ENCODE measurements around the gene MALSU1. TPM values are rescaled to one million over a fixed set of nuclear protein-coding genes. Genes with fewer than 3 reads are reported as not detected.
"Not testable (repeated sequence)": the region's sequence is repeated elsewhere in the genome, so short reads cannot be mapped to it uniquely, and the experiment has no call there.

The MALSU1 gene
- total RNA-seq, 1 donor from 2014 or later, result 27.5 TPM

DNA sequence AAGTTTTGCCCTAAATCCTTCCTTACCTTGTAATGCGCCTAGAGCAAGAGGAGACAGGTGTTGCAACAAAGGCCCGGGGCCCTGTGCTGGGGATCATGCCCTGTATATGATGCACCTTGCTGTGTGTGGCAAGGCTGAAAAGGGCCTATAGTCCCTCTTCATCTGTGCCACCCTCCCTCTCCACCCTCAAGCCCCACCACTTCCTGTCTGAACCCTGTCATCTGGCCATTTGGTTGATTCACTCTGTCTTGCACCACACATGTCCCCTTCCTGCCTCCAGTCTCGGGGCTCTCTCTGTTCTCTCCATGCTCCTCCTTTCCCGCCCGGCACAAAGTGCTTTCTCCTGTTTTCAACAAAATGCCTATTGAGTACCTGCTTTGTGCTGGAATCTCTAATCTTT, 11.5 kb upstream of the MALSU1 start:
- no peak for DNase-seq

DNA sequence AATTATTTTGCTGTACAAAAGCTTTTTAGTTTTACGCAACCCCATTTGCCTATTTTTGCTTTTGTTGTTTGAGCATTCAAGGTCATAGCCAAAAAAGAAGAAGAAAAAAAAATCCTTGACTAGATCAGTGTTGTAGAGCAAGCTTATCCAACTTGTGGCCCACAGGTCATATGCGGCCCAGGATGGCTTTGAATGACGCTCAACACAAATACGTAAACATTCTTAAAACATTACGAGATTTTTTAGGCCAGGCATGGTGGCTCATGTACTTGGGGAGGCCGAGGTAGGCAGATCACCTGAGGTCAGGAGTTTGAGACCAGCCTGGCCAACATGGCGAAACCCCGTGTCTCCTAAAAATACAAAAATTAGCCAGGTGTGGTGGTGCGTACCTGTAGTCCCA, 8.1 kb upstream of the MALSU1 start:
- no peak for DNase-seq

DNA sequence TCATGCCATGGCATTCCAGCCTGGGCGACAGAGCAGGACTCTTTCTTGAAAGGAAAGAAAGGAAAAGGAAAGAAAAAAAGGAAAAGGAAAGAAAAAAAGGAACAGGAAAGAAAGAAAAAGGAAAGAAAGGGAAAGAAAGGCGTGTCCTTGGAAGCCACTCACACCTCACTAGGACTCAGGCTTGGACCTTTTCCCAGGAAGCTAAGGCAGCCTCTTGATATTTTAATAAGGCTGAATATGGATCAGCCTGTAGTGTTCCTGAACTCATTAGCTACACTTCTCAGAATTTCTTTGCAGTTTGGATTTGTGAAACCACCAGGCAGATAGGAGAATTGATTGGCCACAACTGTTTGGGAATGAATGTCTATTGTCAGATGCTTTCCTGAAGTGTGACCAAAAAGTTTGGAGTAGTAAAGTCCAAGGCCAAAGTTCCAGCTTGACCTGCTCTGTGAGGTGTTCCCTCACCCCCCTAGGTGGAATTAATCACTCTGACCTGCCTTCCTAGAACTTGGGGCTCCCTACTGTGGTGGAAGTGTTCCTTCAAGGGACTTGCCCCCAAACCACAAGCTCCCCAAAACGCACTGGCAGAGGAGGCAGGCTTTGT, 7.1 kb upstream of the MALSU1 start:
- DNase-seq, result no peak

DNA sequence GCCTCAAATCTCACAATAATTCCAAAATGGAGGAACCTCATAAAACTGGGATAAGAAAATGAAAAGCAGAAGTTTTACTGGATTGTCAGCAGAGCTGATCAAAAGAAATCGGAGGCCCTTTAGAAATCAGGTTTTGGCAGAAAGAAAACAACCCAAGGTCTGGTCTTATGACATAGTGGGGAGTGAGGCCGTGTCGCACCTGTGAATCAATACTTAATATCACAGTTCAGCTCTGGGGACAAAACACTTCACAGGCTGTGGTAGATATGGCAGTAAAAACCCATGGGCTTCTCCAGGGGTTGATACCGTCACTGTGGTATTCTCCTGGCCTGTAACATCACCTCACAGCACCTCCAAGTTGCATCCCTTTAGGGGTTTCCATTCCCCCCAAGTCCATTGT, 6.5 kb upstream of the MALSU1 start:
- no peak for DNase-seq

DNA sequence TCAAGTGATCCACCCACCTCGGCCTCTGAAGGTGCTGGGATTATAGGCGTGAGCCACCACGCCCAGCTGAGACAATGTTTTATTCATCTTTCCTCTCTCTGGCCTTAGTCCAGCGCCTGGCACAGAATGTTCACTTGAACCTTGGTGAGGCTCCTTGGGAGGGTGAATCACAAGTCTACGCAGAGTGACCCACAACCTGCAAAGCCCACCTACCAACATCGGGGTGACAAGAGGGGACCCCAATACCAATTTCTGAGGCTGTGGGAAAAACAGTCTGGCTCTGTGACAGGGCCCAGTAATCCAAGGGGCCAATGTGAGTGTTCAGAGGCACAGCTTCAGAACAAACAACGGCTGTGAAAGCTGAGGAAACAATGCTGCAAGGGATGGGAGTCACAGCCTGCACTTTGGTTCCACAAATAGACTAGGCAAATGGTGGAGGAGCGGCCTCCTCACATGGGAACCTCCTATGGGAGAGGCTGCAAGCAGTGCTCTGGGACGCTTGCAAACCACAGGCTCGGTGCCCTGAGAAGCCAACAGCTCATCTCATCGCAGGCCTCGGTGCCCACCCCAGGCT, 5.6 kb upstream of the MALSU1 start:
- DNase-seq, result no peak

DNA sequence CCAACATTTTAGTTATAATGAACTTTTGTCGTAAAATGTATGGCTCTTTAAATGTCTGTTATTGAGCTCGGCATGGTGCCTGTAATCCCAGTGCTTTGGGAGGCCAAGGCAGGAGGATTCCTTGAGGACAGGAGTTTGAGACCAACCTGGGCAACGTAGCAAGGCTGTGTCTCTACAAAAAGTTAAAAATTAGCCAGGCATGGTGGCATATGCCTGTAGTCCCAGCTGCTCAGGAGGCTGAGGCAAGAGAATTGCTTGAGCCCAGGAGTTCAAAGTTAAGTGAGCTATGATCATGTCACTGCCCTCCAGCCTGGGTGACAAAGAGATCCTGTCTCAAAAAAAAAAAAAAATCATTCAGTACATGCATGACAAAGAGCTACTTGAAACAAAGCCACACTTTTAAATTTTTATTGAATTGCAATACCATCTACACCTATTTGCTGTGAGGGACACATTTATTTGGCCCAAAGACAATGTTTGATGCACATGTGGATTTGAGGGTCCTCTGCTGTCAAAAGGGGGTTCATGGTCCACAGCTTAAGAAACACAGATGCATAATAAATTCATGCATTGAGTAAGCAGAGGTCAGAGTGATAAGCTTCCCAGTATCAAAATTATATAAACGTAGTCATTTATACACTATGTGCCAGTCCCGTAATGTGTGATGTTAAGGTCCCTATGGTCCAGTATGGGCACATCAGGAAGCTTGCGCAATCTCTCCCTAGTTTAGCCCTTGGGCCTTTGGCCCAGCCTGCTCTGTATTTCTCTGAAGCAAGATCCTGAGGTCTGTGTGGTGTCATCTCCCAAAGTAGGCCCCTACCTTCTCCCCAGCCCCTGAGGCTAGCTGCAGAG, 4.4 kb upstream of the MALSU1 start:
- no peak for DNase-seq

DNA sequence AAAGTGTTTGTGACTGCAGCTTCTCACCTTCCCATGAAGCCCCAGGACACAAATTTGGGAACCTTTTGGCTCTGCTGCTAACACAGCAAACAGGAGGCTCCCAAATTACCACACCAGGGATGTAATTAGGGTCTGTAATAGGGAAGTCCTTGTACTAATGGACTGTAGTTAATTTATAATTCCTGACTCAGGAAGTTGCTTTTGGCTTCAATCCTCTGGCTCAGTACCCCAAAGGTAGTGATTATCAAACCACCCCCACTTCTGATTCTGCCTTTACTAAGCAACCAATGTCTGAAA, 3.8 kb upstream of the MALSU1 start:
- DNase-seq, result no peak

DNA sequence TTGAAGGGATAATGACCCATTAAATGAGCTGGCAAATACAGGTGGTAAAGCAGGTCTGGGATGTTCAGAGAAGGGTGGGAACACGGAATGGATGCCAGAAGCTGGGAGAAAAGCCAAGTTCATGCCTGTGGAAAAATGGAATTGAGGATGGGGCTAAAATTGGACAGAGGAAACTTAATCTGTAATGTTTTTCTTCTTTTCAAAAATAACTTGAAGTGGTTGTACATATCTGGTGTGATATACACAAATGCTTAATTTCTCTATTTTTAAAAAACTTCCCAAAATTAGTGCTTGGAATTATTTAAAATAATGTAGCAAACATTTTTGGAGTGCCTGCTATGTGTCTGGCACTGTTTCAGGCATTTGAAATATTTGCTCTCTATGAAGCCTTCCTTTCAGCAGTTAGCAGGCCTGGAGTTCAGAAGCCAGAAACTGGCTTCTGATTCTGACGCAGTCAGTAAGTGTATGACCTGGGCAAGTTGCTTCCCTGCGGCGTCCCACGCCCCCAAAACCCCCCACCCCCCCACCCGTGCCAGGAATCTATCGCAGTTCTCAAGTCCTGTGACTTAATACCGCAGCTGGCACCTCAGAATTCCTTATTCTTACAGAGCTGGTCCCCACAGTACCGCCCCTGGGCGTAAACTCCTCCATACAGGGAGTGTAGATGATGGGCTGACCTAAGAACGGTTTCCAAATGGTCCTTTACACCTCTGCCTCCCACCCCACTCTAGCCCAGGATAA, 828 bp upstream of the MALSU1 start:
- DNase-seq, result no peak

DNA sequence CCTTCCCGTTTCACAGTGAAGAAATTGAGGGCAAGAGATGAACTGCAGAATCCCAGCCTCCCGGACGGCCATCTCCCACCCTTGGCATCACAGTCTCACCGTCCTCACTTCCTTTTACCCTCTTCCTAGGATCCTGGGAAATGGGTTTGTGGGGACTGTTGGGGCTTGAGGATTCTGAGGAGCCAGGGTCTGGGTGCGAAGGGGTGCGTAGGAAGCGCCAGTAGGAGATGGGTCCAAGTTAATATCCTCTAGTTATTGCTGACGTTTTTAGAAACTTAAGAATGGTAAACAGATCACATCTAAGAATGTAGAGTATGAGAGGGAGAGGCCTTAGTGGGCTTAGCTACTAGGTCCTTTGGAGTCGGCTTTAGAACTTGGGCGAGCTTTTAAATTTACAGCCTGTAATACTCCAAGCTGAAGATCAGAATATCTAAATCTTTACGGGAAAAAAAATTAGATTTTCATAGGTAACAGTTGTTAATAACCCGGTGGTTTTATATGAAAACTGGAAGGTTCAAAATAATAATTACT, 696 bp downstream of the MALSU1 start:
- no peak for DNase-seq

DNA sequence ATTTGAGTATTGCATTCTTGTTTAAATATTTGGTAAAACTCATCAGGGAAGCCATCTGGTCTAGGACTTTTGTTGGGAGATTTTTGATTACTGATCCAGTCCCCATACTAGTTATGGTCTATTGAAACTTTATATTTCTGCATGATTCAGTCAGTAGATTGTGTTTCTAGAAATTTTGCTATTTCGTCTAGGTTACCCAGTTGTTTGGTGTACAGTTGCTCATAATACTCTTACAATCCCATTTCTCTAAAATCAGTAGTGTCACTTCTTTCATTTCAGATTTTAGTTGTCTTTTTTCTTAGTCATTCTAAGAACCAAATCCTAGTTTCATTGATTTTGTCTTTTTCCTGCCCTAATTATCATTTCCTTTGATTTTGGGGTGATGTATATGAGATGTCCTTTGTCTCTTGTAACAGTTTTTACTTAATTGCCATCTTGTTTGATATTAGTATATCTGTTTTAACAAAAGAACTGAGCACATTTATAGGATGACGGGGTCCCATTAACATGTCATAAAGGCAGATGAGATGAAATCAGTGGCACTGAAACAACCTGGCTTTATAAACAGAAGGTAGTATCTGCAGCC, 7.9 kb downstream of the MALSU1 start:
- DNase-seq, result no peak

DNA sequence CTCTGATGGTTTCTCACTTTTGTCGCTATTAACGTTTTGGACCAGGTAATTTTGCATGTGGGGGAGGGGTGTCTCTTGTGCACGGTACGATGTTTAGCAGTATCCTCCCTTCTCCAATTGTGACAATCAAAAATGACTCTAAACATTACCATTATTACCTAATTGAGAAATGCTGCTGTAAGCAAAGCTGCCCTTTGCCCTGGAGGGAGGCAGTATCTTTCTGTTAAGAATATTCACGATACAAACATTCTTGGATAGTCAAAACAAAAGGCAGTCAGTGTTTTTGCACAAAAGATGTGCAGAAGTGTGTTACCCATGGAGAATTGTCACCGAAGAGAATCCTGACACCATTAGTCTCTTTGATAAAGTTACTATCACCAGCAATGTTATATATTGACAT, 9.6 kb downstream of the MALSU1 start:
- no peak for DNase-seq

DNA sequence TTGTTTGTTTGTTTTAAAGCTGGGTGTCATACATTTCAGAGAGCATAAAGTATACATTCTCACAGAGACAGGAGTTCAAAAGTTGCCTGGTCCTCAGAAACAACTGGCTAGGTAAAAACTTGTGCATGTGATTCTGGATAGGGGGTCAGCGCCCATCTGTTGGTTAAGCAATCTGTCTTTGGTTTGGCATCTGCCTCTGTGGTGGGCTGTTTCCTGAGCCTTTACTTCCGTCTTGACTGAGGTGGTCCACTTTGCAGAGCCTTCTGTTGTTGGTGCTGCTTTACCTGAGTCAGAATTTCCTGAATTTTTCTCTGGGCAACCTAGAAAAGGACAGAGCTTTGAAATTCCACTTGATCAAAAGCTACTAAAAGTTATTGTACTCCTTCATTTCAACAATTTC, 13.0 kb downstream of the MALSU1 start:
- DNase-seq, result not testable (repeated sequence)

DNA sequence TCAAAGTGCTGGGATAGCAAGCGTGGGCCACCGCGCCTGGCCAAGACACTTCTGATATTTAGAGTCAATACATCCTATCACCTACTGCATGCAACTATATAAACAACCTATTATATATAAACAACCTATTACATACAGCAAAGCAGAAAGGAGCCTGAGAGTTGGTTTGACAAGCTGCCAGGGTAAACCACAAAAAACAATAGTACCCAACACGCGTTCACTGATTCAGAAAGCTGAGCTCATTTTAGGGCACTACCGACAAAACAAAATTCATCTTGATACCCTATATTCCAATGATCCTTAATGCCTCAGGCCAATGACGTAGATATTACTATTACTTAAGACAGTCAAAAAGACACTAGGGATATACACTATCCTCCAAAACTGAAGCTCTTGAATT, 16.2 kb downstream of the MALSU1 start:
- no peak for DNase-seq

DNA sequence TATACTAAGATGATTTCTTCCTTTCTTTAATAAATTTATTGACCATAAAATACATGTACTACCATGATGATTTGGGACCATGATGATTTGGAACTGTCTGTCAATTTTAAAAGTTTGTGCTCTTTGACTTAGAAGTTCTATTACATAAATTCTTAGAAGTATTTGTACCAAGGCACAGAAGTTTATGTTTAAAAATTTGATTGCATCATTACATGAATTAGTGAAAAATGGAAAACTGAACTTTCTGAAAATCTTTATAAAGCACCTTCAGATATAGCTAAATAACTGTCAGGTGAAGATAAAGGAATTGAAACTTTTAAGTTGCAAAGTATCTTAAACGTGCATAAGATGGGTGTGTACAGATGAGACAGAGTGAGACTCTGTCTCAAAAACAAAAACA, 32.0 kb downstream of the MALSU1 start:
- DNase-seq, result no peak

DNA sequence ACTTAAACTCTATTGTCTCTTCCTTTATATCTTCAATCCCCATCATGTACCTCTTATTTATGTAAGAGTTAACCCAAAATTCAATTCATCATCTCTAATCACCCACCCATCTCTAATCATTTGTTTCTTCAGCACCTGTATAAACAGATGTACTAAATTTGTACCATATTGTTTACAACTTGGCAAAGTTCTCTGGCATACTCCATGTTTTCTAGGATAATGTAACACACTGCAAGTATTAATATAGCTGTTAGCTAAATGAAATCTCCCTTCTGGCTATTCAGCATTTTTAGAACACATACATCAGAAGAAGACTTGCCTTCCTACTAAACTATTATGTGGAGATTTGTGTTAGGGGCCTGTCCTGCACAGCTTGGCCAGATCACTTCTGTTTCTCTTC, 33.1 kb downstream of the MALSU1 start:
- DNase-seq, result no peak

DNA sequence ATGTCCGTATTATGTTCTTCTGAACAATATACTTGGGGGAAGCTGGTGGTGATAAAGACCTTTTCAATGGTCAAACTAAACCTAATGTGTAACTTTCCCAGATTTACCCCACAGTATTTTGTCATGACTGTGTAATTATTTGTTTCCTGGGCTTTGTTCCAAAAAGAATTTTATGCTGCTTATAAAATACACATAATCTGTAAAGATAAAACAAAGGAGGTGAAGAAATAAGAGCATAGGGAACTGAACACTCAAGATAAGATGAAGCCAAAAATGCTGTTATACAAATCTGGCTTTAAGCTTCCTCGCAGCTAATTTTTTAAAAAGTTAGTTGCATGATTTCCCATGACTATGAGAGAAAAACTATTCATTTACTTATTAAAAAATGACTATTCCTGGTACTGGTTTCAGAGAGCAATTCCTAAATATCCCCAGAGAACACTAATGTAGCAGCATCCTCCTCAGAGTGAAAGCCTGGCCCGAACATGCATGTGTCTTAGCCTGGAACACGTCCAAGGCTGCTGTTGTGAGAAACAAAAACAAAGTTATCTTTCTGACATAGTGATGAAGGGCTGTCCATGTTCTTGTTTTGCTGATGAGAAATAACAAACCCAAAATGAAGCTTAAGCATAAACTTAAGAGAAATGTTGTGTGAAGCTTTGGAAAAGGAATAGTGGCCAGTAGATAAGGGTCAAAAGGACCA, 33.9 kb downstream of the MALSU1 start:
- no peak for DNase-seq

DNA sequence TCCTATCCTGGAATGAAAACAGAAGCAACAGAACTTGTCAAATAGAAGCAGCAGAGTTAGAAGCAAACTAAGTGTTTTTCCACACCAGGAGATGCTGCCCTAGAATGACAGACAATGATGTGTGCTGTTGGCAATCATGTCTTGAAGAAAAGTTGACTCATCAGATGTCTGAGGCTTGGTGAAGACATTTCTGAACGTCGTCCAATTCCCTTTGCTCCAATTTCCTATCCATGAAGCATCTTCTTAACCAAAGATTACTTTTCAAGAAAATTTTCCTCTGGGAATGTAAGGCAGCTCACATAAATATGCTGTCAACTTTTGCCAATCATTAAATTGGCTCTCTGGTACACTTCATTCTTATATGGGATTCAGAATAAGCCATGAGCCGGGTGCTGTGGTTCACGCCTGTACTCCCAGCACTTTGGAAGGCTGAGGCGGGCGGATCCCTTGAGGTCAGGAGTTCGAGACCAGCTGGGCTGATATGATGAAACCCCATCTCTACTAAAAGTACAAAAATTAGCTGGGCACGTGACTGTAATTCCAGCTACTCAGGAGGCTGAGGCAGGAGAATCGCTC, 34.6 kb downstream of the MALSU1 start:
- DNase-seq, result no peak

DNA sequence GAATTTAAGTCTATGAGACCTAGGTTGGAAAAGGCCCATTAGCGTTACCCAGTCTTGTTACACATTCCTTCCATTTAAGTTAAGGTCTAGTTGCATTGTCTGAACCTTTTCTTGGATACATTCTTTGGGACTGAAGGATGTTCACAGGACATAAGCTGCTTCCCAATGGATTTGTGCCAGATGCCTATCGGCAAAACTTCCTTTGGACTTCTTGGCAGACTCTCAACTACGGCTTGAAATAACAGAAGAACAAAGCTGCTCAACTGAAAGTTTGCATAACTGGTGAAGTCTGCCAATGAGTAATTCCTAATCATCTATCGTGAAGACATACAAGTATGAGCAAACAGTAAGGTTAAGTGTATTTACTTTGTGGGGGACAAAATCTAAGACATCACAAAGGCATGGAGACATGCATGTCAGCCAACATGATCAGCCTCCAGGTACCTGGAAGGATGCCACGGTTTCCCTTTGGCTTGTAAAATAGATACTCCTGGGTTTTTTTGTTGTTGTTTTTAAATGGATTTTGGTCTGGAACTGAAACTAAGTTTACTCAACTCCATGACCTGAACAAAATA, 35.4 kb downstream of the MALSU1 start:
- DNase-seq, result no peak

DNA sequence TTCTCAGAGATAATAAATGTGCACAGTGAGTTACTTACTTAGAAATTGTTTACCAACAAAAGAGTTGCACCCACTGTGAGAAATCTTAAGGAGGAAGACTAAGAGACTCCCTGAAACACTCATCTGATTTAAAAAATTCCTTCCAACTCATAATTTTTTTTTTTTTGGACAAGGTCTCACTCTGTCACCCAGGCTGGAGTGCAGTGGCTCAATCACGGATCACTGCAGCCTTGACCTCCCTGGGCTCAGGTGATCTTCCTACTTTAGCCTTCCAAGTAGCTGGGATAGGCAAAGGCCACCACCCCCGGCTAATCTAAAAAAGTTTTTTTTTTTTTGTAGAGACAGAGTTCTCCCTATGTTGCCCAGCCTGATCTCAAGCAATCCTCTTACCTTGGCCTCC, 36.0 kb downstream of the MALSU1 start:
- DNase-seq, result no peak

DNA sequence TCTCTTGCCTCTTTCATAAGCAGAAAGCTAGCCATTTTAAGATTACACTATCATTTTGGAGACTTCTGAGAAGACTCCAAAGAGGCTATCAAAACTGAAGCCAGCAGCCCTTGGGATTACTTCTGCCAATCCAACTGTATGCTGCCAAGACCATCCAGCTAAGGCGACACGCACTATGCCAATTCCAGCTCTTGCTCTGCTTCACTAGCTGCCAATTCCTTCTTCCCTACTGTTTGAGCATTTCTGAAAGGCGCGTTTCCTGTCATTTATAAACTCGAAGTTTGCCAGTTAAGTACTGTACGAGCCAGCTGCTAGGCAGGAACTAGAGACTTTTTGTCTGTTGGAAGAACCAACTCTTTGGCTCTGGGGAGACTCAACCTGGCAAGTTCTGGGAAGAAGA, 36.5 kb downstream of the MALSU1 start:
- DNase-seq, result no peak

DNA sequence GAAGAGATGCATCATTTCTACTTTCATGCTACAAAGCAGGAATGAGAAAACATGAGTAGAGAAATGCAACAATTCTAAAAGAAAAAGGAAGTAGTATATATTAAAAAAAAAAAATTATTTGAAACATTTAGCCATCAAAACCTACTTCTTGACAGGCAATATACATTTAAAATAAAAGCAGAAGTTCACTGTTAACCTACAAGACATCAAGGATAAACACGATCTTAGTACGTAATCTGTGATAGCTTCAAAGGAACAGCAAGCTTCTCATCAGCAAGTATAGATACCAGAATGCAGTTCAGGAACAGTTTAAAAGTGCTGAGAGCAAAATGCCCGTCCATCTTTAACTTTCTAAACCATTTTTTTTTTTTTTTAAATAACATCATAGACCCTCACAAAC, 36.9 kb downstream of the MALSU1 start:
- DNase-seq, result no peak
